Fibroblast of skin of left quadriceps (primary cell): ENCODE data around the gene RAB3B.
A peak's percentile ranks its signal among the peaks of the same experiment; 100 is the strongest.
"Not testable (repeated sequence)": the region's sequence is repeated elsewhere in the genome, so short reads cannot be mapped to it uniquely, and the experiment has no call there.

Experiments used
- DNase-seq, 2 experiments: peaks; one replicate each; pipeline ENCODE4 v3.0.0-alpha.2; 2013; ENCODE audit warnings: low read depth in 2 of 2

The RAB3B gene, protein sequence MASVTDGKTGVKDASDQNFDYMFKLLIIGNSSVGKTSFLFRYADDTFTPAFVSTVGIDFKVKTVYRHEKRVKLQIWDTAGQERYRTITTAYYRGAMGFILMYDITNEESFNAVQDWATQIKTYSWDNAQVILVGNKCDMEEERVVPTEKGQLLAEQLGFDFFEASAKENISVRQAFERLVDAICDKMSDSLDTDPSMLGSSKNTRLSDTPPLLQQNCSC

DNA sequence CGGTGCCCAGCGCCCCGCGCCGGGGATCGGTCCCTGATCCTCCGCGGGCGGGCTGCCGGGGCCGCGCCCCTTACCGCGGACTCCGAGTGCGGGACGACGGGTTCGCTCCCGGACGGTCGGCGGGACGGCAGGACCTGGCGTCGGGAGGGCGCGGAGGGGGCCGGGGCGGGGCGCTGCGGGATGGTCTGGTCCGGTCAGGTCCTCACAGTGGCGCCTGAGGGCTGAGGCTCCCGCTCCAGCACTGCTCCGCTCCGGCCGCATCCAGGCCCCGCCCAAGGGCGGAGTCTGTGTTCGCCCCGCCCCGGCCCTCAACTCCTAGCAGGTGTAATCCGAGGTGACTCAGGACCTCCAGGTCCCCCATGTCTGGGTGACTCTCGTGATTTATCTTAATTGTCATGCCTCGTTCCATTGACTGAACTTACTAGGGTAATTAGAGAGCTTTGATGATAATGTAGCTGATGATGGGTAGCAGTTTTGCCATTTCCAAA is at the start of gene RAB3B:
TSS of gene RAB3B (minus strand) at position 223 of the 488 bp plus-strand sequence. CDS start 13,583 bp downstream, outside the sequence.
- DNase-seq, result peak in 1 of 2 experiments; percentile 12

DNA sequence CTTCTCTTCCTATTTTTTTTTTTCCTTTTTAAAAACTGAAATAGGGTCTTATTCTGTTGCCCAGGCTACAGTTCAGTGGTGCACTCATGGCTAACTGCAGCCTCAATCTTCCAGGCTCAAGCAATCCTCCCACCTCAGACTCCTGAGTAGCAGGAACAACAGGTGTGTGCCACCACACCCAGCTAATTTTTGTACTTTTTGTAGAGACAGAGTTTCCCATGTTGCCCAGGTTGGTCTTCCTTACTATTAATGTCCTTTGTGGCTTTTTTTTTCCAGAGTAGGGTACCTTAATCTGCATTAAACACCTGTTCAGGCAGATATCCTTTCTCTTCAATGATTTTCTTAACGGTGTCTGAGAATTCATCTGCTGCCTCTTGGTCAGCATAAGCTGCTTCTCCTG is 47.4 kb upstream of the RAB3B start:
- DNase-seq, result no peak

DNA sequence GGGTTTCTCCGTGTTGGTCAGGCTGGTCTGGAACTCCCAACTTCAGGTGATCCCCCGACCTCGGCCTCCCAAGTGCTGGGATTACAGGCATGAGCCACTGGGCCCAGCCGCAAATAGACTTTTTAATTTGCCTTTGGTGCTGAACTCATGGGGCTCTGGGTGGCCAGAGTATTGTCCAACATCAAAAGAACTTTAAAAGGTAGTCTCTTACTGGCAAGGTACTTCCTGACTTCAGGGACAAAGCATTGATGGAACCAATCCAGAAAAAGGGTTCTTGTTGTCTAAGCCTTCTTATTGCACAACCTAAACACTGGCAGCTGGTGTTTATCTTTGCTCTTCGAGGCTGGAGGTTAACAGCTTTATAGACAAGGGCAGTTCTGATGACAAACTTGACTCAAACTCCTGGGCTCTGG is 46.9 kb upstream of the RAB3B start:
- no peak for DNase-seq

DNA sequence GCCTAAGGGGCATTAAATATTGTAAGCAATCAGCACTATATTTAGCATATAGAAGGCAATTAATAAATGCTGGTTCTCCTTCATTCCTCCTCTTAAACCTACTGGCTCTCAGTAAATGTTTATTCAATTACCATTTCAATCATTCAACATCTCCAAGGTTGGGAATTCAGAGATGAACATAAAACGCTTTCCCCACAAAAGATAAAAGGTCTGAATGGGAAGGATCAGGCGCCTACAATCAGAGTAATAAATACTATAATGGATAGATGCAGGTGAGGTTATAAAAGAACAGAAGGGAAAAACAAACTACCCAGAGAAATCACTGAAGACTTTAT is 43.5 kb upstream of the RAB3B start:
- DNase-seq, result no peak

DNA sequence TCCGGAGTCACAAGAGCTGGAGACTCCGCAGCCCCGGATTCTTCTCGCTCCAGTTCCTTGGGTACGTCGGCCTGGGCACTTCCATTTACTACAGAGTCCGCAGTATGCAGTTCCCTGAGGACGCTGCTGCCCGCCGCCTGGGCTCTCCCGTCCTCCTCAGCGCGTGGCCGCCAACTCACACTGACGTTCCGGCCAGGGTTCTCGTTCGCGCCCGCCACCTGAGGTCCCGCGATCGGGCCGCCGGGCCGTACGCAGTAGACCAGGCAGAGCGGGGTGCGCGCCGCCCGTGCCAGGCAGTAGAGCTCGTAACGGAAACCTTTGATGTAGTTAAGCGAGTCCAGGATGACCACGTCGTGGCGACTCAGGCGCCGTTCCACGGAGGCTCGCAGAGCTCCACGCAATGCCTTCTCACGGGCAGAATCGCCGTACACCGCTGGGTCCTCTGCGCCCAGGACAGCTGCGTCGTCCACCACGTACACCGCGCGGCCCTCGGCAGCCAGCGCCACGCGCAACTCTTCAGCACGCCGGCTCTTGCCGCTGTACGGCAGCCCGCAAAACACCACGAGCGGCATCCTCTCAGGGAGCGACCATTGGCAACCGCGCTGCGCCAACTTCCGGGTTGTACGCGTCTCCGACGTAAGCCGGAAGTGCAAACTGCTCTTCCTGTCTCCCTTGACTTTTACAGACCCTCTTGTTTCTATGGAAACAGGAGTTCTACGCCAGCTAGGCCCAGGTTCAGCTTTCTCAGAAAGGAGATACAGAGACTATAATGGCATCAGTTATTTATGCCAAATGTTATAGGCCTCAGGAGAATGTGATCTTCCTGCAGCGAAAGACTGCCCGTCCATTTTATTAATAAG is 42.9 kb upstream of the RAB3B start, which contains the start of gene KTI12:
TSS of gene KTI12 (minus strand) at position 621 of the 860 bp plus-strand sequence. CDS start at position 572, 49 bp downstream.
- DNase-seq, result peak; percentile 74 to 78

DNA sequence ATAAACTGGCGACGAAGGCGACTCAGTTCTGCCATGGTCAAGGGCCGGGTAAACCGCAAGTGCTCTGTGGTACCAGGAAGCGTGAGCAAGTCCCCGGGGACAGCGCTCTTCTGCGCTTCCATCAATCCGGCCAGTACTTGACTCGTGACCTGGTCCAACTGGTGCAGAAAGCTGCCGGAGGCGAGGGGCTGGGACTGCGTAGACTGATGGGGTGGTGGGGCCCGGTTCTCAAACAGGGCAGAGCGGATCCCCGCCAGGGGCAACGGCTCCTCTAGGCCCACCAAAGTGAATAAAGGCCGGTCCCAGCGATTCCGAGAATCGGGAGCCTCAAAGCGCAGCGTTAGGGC is 42.3 kb upstream of the RAB3B start:
- DNase-seq, result no peak

DNA sequence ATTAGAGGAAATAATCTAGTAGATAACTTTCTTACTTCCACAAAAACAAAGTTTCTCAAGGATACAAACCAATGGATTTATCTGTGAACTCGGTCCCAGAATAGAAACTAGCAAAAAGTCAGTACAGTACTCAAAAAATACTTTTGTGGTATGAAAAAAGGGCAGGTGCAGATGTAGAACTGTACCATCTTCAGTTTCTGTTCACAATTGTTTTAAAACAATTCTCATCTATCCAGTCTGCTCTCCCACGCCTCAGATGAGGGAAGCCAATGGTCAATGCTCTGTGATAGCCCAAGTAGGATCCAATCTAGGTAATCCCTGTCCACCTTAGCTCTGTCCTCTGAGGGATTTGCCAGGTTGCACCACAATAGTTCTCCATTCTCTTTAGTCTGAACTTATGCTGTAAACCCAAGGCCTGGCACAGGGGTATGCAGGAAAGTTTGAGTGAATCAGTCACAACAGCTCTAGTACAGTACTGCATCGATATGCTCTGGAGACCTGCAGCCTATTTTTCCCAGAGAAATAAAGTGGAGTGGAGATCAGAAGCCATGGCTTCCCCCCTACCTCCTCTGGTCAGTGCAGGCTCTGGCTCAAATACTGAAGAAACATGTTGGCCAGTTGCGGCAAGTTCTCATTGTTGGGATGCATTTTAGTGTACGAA is 41.8 kb upstream of the RAB3B start:
- DNase-seq, result no peak

DNA sequence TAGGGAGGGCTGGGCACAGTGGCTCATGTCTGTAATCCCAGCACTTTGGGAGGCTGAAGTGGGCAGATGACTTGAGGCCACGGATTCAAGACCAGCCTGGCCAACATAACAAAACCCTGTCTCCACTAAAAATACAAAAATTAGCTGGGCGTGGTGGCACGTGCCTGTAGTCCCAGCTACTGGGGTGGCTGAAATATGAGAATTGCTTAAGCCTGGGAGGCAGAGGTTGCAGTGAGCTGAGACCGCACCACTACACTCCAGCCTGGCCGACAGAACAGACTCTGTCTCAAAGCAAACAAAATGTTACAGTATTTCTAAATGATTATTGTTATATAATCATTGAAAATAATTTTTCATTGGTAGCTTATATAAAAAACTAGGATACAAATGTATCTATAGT is 38.3 kb upstream of the RAB3B start:
- DNase-seq, result not testable (repeated sequence)

DNA sequence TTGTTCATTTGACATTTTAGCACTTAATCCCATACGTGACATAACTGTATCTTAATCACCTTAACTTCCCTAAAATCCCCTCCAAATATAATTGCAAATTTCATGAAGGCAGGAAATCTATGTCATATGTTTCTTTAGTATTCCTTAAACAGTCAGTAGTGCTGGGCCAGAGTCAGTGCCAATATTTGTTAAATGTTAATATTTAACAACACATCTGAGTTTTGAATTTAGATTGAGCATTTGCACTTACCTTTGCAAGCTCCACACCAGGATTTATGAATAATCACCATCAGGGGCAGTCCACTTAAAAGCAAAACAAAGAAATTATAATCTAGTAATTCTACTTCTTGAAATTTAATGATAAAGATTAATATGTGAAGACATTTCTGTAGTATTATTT is 37.8 kb upstream of the RAB3B start:
- DNase-seq, result no peak

DNA sequence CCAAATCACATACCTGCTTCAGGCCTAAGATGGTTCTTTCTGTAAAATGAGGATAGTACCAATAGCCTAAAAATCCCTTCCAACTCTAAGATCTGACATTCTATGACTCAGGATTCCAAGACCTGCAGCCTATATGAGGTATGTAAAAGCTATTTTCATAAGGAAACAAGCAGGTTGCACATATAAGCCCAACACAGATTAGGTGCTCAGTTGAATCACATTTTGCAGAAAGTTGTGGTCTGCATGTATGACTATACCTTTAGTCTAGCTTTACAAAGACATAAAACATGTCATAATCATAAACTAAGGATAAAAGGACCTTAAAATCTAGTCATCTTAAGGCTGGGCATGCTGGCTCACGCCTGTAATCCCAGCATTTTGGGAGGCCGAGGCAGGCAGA is 35.8 kb upstream of the RAB3B start:
- no peak for DNase-seq

DNA sequence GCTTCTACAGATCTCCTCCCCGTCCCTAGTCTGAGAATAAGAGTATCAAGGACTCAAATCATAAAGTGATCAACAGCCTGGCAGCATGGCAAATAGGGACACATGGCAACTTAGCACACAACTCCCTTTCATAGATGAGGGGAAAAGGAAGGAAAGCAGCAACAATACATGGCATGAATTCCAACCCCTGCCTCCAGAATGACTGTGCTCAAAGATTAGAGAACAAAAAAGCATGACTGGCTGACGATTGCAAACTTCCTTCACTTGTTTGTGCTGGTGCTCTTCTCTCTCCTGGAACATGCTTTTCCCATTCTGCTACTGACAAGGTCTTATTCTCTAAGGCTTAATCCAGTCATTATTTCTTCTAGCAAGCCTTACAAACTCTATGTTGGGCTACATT is 31.6 kb upstream of the RAB3B start:
- DNase-seq, result no peak

DNA sequence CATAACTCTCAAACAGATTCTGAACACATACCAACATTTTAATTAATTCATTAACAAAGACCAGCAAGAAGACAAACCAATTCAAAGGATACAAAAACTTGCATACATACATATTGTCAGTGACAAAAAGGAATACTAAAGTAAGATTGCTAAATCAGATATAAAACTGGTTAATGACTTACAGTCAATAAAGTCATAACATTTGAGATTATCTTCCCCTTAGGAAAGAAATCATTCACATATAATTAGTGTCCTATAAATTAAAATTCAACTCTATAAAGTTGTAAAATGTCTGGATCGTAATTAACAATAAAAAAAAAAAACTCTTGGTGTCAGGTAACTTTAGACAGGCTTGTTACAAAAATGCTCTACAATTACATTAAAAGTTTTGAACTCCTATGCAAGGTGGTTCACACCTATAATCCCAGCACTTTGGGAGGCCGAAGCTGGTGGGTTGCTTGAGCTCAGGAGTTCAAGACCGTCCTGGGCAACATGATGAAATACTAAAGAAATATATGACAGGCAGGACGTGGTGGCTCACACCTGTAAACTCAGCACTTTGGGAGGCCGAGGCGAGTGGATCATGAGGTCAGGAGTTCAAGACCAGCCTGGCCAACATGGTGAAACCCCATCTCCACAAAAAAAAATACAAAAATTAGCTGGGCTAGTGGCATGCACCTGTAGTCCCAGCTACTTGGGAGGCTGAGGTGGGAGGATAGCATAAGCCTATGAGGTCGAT is 17.7 kb upstream of the RAB3B start:
- DNase-seq, result no peak

DNA sequence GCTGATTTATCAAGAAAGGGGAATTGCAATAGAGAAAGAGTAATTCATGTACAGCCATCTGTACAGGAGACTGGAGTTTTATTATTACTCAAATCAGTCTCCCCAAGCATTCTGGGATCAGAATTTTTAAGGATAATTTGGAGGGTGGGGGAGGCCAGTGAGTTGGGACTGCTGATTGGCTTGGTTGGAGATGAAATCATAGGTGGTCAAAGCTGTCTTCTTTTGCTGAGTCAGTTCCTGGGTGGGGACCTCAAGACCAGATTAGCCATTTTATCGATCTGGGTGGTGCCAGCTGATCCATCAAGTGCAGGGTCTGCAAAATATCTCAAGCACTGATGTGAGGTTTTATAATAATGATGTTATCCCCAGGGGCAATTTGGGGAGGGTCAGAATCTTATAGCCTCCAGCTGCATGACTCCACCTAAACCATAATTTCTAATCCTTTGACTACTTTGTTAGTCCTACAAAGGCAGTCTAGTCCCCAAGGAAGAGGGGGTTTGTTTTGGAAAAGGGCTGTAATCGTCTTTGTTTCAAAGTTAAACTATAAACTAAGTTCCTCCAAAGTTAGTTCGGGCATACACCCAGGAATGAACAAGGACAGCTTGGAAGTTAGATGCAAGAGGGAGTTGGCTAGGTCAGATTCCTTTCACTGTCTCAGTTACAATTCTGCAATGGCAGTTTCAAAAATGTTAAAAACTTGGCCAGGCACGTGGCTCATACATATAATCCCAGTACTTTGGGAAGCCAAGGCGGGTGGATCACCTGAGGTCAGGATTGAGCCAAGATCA is 16.9 kb upstream of the RAB3B start:
- peak in 1 of 2 experiments; percentile 5 for DNase-seq

DNA sequence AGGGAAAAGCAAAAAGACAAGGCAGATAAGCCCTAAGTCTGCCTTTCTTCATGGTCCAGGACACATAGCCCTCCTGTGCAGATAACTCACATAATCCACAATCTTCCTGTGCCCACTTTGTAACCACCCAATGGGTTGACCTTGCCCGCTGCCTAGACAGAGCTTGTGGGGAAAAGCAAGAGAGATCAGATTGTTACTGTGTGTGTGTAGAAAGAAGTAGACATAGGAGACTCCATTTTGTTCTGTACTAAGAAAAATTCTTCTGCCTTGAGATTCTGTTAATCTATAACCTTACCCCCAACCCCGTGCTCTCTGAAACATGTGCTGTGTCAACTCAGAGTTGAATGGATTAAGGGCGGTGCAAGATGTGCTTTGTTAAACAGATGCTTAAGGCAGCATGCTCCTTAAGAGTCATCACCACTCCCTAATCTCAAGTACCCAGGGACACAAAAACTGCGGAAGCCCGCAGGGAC is 15.6 kb upstream of the RAB3B start:
- DNase-seq, result not testable (repeated sequence)

DNA sequence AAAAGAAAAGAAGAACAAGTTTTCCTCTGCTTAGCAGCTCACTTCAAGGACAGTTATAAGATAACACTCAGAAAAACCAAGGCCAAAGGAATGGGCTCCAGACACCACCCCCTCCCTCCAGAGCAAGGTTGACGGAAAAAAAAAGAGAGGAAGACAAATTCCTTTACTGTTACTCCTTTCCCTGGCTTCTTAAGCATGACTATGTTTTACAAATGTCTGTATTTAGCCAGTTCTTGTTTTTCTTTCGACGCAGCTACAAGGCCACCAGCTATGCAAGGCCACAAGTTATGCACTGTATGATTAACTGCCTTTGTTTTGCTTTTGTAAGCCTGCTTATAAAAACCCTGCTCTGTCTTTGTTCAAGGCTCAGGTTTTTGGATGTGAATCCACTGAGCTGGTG is 15.0 kb upstream of the RAB3B start:
- peak; percentile 68 to 69 for DNase-seq

DNA sequence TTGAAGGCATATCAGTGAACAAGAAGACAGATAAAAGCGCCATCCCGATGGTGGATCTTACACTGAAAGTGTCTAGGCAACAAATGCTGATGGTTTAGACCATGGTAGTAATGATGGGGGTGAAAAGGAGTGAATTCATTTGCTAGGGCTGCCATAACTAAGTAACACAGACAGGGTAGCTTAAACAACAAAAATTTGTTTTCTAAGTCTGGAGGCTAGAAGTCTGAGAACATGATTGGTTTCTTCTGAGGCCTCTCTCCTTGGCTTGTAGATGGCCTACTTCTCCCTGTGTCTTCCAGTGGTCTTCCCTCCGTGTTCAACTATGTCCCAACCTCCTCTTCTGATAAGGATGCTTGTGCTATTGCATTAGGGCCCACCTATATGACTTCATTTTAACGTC is 13.4 kb upstream of the RAB3B start:
- DNase-seq, result no peak

DNA sequence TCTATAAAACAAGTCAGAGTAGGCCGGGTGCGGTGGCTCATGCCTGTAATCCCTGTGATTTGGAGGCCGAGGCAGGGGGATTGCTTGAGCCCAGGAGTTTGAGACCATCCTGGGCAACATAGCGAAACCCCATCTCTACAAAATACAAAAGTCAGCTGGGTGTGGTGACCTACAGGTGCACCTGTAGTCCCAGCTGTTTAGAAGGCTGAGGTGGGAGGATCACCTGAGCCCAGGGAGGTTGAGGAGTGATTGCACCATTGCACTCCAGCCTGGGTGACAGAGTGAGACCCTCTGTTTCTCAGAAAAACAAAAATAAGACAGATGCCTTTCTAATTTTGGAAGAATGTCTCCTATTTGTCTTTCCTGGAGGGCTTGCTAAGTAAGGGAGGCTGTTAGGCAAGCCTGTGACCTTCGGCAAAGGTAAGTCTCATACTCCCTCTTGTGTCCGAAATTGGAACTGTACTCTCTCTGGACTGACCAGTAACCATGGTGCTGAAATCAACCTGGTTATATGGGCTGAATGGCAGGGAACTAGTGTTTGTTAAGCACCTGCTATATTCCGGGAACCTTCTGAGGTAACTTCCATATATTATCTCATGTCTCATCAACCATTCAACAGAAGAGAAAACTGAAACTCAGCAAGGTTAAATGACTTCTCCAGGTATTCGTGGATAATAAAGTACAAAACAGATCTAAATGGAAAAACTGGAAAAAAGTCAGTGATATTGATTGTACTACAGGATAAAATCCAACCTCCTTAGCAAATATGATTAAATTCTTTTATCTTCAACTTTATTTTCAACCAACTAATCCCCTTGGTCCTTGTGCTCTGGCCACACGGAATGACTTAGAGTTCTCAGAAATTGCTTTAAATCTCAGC is 11.8 kb upstream of the RAB3B start:
- DNase-seq, result peak; percentile 76 to 80

DNA sequence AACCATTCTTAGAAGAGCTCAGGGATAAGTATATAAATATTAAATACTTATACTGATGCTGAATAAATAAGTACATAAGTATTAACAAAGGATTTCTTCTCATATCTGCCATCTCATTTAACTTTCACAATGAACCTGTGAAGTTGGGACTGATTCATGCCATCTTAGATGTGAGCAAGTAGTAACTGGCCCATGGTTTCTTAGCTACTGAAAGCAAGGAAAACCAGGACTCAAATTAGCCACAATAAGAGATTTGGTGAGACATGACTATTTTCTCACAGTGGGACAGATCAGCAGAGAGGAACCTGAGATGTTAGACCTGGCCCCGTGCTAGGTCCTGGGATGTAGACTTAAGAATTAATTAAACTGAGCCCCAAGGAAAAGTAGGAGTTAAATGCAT is 8.2 kb upstream of the RAB3B start:
- no peak for DNase-seq

DNA sequence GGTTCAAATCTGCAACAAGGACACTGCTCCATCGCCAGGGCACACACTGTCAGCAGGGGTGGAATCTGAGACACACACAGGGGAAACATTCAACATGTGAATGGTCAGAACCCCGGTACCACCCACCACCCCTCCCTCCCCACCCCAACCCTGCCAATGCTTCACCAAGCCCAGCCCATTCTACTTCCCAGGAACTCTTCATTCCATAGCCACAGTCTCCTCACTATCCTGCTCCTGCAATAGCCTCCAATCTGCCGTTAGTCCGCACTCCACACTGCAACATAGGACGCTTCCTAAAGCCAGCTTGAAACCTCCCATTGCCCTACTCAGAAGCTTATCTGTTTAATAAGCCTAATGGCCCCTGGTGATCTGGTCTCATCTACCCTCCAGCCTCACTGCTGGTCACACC is 7.5 kb upstream of the RAB3B start:
- DNase-seq, result no peak
